Mucosa of rectum (tissue), 2 donors: Measurements from ENCODE around the gene PDLIM5.
A peak's percentile ranks its signal among the peaks of the same experiment; 100 is the strongest.
"Not testable (repeated sequence)": the region's sequence is repeated elsewhere in the genome, so short reads cannot be mapped to it uniquely, and the experiment has no call there.

Experiments used
- H3K27ac ChIP-seq, 2 donors: one replicate each; pipeline ENCODE4 v1.7.0; 2013; ENCODE audit warnings: inconsistent platforms in 2 of 2, low read depth in 2 of 2, low read length in 2 of 2
- H3K27me3 ChIP-seq, 2 donors: one replicate each; pipeline ENCODE4 v1.7.0; 2013; ENCODE audit warnings: low read length in 2 of 2; ENCODE audit not compliant: control insufficient read depth in 2 of 2, insufficient read depth in 2 of 2
- H3K36me3 ChIP-seq, 2 donors: one replicate each; pipeline ENCODE4 v1.7.0; 2013; ENCODE audit warnings: low read length in 2 of 2; ENCODE audit not compliant: control insufficient read depth in 2 of 2, insufficient read depth in 2 of 2
- H3K4me1 ChIP-seq, 2 donors: one replicate each; pipeline ENCODE4 v1.7.0; 2013; ENCODE audit warnings: low read length in 2 of 2, mild to moderate bottlenecking in 1 of 2; ENCODE audit not compliant: control insufficient read depth in 2 of 2, insufficient read depth in 2 of 2
- H3K4me3 ChIP-seq, 2 donors: one replicate each; pipeline ENCODE4 v1.7.0; 2013; ENCODE audit warnings: low read length in 2 of 2
- H3K9ac ChIP-seq, 2 donors: one replicate each; pipeline ENCODE4 v1.7.0; 2013; ENCODE audit warnings: low read length in 2 of 2, low read depth in 1 of 2, mild to moderate bottlenecking in 1 of 2
- H3K9me3 ChIP-seq, 2 donors: one replicate each; pipeline ENCODE4 v1.7.0; 2013; ENCODE audit warnings: low read length in 2 of 2; ENCODE audit not compliant: control insufficient read depth in 2 of 2
- donor health status: healthy.
- donor health status: Normal muscosa, but diverticular disease.

PDLIM5 gene, protein sequence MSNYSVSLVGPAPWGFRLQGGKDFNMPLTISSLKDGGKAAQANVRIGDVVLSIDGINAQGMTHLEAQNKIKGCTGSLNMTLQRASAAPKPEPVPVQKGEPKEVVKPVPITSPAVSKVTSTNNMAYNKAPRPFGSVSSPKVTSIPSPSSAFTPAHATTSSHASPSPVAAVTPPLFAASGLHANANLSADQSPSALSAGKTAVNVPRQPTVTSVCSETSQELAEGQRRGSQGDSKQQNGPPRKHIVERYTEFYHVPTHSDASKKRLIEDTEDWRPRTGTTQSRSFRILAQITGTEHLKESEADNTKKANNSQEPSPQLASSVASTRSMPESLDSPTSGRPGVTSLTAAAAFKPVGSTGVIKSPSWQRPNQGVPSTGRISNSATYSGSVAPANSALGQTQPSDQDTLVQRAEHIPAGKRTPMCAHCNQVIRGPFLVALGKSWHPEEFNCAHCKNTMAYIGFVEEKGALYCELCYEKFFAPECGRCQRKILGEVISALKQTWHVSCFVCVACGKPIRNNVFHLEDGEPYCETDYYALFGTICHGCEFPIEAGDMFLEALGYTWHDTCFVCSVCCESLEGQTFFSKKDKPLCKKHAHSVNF

DNA sequence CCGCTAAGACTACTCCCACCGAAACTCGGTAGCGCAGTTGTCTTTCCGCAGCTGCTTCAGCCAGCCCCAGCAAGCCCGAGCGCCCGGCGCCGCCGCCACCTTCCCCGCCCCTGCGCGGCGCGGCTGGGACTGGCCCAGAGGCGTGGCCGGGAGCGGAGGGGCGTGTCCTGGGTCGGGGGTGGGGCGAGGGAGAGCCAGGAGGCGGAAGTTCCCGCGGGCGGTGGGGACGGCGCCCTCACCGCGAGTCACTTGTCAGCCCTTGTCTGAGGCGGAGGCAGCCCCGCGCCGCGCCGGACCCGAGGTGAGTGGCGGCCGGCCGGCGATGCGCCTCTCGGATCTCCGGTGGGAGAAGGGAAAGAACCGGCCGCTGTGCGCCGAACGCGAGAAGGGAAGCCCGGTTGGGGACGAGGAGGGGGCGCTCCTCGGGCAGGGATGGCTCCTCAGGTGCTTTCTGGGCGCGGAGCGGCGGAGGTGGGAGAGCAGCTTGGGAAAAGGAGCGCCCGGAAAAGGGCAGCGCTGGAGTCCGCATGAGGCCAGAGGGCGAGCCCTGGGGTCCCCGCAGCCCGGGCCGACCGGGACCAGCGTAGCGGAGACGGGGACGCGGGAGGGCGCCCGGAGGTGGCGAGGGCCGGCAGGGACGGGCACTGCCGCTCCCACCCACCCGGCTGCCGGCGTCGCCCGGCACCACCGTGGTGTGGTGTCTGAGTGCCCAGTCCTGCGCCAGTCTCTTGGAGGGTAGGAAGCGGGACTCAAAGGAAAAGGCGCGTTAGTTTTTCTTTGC is at the start of gene PDLIM5:
PDLIM5 (plus strand) TSS at position 248 of the 781 bp plus-strand sequence. CDS start 3,347 bp downstream, outside the sequence.
- Histone ChIP-seq H3K36me3 (no peaks in the 10 kb centered on the region), H3K4me3 (peak within 1 kb of the TSS; percentile 85 to 87), H3K9ac (peak within 1 kb of the TSS; percentile 94 to 100), H3K27ac (peak within 1 kb of the TSS; percentile 96 to 99), H3K4me1 (peaks cover 2 to 44% of the 10 kb centered on the region in 2 donors), H3K9me3 (no peaks in the 10 kb centered on the region), H3K27me3 (no peaks in the 10 kb centered on the region)

DNA sequence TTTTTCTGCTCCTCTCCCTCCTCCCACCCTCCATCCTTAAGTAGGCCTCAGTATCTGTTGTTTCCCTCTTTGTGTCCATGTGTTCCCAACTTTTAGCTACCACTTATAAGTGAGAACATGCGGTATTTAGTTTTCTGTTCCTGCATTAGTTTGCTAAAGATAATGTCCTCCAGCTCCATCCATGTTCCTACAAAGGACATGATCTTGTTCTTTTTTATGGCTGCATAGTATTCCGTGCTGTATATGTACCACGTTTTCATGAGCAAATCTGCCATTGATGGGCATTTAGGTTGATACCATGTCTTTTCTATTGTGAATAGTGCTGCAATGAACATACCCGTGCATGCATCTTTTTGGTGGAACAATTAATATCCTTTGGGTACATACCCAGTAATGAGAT is 49.3 kb upstream of the PDLIM5 start:
- H3K4me1 ChIP-seq, H3K27me3 ChIP-seq, H3K9ac ChIP-seq, H3K27ac ChIP-seq, H3K36me3 ChIP-seq, H3K9me3 ChIP-seq, H3K4me3 ChIP-seq: not testable (repeated sequence)

DNA sequence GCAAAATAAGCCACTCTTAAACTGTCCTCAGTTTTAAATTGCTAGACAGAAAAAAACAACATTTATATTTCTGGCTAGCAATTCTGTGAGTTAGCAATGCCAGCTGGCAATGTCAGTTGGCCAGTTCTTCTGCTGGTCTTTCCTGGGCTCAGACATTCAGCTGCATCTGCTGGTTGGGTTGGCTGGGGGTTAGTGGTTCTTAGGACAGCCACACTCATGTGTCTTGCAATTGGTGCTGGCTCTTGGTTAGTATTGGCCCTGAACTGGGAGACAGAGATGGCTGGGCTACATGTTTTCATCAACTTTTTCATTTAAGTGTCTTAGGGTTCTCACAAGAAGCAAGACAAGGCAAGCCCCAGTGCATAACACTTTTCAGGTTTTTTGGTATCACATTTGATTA is 48.0 kb upstream of the PDLIM5 start:
- no peaks in the 10 kb centered on the region for H3K36me3 ChIP-seq
- H3K27ac ChIP-seq, result no peak overlapping the region
- no peak overlapping the region for H3K4me3 ChIP-seq
- H3K9ac ChIP-seq, result no peak overlapping the region
- no peaks in the 10 kb centered on the region for H3K4me1 ChIP-seq
- H3K27me3 ChIP-seq, result no peaks in the 10 kb centered on the region
- H3K9me3 ChIP-seq, result no peaks in the 10 kb centered on the region

DNA sequence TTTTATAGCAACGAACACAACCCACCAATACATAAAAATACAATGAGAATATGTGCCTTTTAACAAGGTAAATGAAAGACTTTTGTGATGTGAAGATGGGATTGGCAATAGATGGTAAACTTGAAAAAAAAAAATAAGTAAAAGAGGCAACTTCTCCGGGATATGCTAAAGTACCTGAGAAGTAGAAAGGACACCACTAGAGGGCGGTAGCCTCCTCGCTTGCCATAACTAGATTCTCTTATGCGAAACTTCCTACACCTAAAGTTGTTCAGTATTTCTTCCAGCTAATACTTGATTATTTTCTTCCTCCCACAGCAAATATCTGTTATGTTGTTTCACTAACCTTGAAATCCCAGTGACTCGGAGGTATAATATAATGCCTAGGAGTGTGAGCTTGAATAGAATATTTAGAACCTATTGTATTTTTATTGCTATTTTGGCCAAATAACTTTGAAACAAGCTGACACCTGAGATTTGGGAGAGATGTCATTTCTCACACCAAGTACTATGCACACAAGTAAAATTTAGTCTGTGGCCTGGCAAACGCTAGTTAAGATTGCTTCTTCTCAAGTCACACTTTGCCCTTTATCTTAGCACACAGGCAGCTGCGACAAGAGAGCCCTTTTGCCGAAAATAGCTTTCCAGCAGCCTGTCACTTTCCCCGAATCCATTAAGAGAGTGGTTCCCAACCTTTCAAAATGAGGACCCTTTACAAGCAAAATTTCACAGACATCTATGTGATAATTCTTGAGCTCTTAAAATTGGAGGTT is 44.9 kb upstream of the PDLIM5 start:
- Histone ChIP-seq H3K9me3 (no peaks in the 10 kb centered on the region), H3K27me3 (no peaks in the 10 kb centered on the region), H3K27ac (no peak overlapping the region), H3K4me3 (no peak overlapping the region), H3K9ac (no peak overlapping the region), H3K36me3 (no peaks in the 10 kb centered on the region), H3K4me1 (no peaks in the 10 kb centered on the region)

DNA sequence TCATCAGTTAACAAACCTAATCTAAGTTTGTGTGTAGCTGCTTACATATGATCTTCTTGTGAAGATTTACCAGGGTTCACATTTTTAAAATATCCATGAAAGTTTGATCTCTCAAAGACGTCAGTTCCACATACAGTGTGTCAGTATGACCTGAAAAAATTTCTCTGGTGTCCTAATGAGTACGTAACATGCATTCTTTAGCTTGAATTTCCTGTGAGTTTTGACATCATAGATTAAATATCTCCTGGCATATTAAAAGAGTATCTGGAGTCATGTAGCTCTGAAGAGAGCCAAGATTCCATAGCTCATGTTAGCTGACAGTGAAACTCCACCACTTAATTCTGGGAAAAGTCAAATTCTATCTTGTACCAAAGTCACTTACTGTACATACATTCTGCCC is 43.9 kb upstream of the PDLIM5 start:
- H3K27me3 ChIP-seq, result no peaks in the 10 kb centered on the region
- H3K4me1 ChIP-seq, result no peaks in the 10 kb centered on the region
- no peak overlapping the region for H3K27ac ChIP-seq
- H3K9ac ChIP-seq, result no peak overlapping the region
- no peak overlapping the region for H3K4me3 ChIP-seq
- H3K9me3 ChIP-seq, result no peaks in the 10 kb centered on the region
- H3K36me3 ChIP-seq, result no peaks in the 10 kb centered on the region

DNA sequence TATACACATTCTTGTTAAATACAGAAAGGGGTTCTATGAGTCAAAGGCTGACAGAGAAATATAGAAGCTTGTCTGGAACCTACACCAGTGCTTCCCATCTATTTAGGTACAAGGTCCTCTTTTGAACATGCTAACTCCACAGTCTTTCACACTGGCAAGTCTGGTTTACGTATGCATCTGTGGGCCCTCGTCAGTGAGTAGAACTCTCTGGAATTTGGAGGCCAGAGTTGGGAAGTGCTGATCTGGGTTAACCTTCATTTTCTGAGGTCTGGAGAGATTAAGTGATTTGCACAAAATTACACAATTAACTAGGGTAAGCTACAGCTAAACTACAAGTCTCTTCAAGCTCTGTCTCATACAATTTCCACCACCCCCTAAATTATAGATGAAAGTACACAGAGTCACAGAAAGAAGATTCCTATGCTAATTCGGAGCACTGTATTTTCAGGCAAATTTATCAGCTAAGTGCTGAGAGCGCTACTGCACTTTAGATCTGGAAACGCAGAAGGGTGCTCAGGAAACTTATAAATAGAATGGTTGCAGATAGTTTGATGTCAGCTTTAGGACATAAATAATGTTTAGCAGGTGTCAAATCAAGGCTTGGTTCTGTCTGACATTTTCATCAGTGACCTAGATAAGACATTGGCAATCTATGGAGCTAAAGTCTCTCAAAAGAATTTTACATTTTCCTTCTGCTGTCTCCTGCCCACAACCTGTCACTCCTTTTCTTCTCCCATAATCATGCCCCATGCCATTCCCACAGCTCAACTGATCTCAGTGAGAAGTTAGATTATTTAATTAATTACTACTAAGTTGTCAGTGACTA is 43.0 kb upstream of the PDLIM5 start:
- Histone ChIP-seq H3K9ac (no peak overlapping the region), H3K36me3 (no peaks in the 10 kb centered on the region), H3K27me3 (no peaks in the 10 kb centered on the region), H3K4me3 (no peak overlapping the region), H3K27ac (no peak overlapping the region), H3K9me3 (no peaks in the 10 kb centered on the region), H3K4me1 (no peaks in the 10 kb centered on the region)

DNA sequence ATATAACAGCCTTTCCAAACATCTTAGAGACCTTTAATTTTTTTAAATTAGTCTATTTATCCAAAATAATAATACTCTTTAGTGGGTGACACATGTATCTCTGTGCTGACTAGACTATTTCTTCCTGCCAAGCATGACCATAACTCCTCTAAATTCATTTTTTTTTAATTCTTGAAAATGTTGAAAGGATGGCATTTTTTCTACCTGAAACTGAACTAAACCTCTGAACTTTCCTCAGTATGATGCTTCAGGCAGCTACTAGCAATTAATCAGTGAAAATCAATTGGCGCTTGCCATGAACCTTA is 42.4 kb upstream of the PDLIM5 start:
- Histone ChIP-seq H3K4me3 (no peak overlapping the region), H3K9me3 (no peaks in the 10 kb centered on the region), H3K9ac (no peak overlapping the region), H3K36me3 (no peaks in the 10 kb centered on the region), H3K27ac (no peak overlapping the region), H3K4me1 (no peaks in the 10 kb centered on the region), H3K27me3 (no peaks in the 10 kb centered on the region)

DNA sequence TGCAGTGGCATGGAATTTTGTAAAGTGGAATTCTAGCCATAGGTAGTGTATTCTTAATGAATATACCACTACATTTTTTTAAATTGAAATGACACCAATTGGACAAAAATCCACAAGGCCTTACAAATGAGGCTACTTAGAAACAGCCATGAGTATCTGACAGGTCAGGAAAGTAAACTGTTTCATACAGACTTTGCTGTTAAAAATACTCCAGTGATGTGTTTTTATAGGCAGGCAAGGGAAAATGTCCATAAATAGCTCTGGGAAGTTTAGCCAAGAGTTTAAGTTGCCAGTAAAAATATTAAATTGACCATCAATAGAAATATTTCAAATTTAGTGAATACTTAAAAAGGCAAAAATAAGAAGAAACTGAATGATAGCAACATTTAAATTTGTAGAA is 41.8 kb upstream of the PDLIM5 start:
- Histone ChIP-seq H3K36me3 (no peaks in the 10 kb centered on the region), H3K4me1 (no peaks in the 10 kb centered on the region), H3K27me3 (no peaks in the 10 kb centered on the region), H3K9me3 (no peaks in the 10 kb centered on the region), H3K9ac (no peak overlapping the region), H3K4me3 (no peak overlapping the region), H3K27ac (no peak overlapping the region)

DNA sequence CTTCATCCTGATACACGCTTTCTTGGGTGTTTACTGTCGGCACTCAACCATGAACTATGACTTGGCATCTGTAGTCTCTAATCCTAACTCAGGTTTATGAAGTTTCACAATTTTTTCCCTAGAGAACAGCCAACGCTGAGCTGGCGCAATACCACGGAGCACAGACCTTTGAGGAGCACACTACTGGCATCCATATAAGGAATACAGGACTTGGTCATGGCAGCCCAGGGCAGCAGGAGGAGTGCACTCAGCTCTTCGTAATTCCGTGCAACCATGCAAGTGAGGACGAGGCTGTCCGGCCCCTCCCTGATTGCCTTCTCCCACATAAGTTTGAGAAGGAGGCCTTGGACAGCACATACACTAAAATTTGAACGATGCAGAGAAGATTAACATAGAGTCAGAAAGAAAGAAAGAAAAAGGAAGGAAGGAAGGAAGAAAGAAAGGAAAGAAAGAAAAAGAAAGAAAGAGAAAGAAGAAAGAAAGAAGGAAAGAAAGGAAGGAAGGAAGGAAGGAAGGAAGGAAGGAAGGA is 41.0 kb upstream of the PDLIM5 start:
- Histone ChIP-seq H3K4me1 (no peaks in the 10 kb centered on the region), H3K9me3 (no peaks in the 10 kb centered on the region), H3K4me3 (no peak overlapping the region), H3K27me3 (no peaks in the 10 kb centered on the region), H3K27ac (no peak overlapping the region), H3K36me3 (no peaks in the 10 kb centered on the region), H3K9ac (no peak overlapping the region)
